Thymus (tissue), 11 donors: ENCODE data around the gene PDE9A. TPM values are rescaled to one million over a fixed set of nuclear protein-coding genes. Genes with fewer than 3 reads are reported as not detected.
"Not testable (repeated sequence)": the region's sequence is repeated elsewhere in the genome, so short reads cannot be mapped to it uniquely, and the experiment has no call there.

Experiments used
- DNase-seq, 9 donors: peaks; one replicate each; pipeline ENCODE4 v3.0.0-alpha.2; 2013; ENCODE audit warnings: low spot score in 9 of 9, low read depth in 6 of 9, missing footprints in 1 of 9
- H3K27ac ChIP-seq, 2 donors: one replicate each; pipeline ENCODE4 v1.5.1; 2013; ENCODE audit warnings: control low read depth in 1 of 2, low read depth in 1 of 2, low read length in 1 of 2, mild to moderate bottlenecking in 1 of 2, moderate library complexity in 1 of 2
- H3K27me3 ChIP-seq, 2 donors: one replicate each; pipeline ENCODE4 v1.5.1; 2013; ENCODE audit warnings: low read length in 1 of 2; ENCODE audit not compliant: control insufficient read depth in 2 of 2, insufficient read depth in 1 of 2
- H3K36me3 ChIP-seq, 2 donors: one replicate each; pipeline ENCODE4 v1.5.1; 2013; ENCODE audit warnings: low read length in 1 of 2, mild to moderate bottlenecking in 1 of 2, moderate library complexity in 1 of 2; ENCODE audit not compliant: control insufficient read depth in 2 of 2, insufficient read depth in 2 of 2
- H3K4me1 ChIP-seq, 2 donors: one replicate each; pipeline ENCODE4 v1.5.1; 2013; ENCODE audit warnings: low read length in 2 of 2; ENCODE audit not compliant: control insufficient read depth in 2 of 2, insufficient read depth in 2 of 2
- H3K4me3 ChIP-seq, 2 donors: one replicate each; pipeline ENCODE4 v1.5.1; 2013; ENCODE audit warnings: low read length in 2 of 2, control low read depth in 1 of 2, mild to moderate bottlenecking in 1 of 2
- H3K9me3 ChIP-seq, 2 donors: one replicate each; pipeline ENCODE4 v1.5.1; 2013; ENCODE audit warnings: low read length in 1 of 2, mild to moderate bottlenecking in 1 of 2; ENCODE audit not compliant: control insufficient read depth in 2 of 2, insufficient read depth in 1 of 2
- WGBS: extraction: QIAGEN DNeasy Blood & Tissue Kit; methylation state at CpG from one replicate; pipeline ENCODE4 v1.1.7; 2013; 5-methylcytosine and 5-hydroxymethylcytosine counted together
- polyA plus RNA-seq: library from polyadenylated mRNA; stranded (reverse); fragments of 200-250 nt; gene quantifications from one replicate; pipeline ENCODE4 v1.2.3, GENCODE V29; 2013
- total RNA-seq: library from RNA; stranded (reverse); fragments of 120-200 nt; gene quantifications from one replicate; pipeline ENCODE4 v1.2.4, GENCODE V29; 2013
- donor health status: healthy.

PDE9A gene
- total and polyA plus RNA-seq, 2 donors, result 8.2 to 14.5 TPM

DNA sequence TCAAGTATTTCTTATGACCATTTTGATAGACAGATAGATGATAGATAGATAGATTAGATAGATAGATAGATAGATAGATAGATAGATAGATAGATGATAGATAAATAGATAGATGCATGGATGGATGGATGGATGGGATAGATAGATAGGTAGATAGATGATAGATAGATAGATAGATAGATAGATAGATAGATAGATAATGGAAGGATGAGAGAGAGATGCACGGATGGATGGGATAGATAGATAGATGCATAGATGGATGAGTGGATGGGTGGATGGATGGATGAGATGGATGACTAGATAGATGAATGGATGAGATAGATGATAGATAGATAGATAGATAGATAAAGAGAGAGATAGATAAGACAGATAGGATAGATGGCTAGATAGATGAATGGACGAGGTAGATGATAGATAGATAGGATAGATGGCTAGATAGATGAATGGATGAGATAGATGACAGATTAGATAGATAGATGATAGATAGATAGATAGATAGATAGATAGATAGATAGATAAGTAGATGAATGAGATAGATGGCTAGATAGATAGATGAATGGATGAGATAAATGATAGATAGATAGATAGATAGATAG is 24.9 kb upstream of the PDE9A start:
- H3K36me3 ChIP-seq, H3K27ac ChIP-seq, H3K27me3 ChIP-seq, DNase-seq, H3K9me3 ChIP-seq, H3K4me3 ChIP-seq: not testable (repeated sequence)
- peaks cover 2 to 54% of the 10 kb centered on the region in 2 donors for H3K4me1 ChIP-seq
- 99% methylated on average over 2 of the region's 2 CpGs for WGBS

- H3K4me1 ChIP-seq, result peaks cover 2 to 46% of the 10 kb centered on the region in 2 donors
- H3K27ac ChIP-seq, result no peak overlapping the region
- no peaks in the 10 kb centered on the region for H3K36me3 ChIP-seq
- 69% methylated on average over 9 of the region's 9 CpGs for WGBS
- peak in 1 of 9 donors; percentile 52 for DNase-seq
- no peaks in the 10 kb centered on the region for H3K27me3 ChIP-seq
- H3K4me3 ChIP-seq, result no peak overlapping the region
- no peaks in the 10 kb centered on the region for H3K9me3 ChIP-seq
Measured at GRCh38 chr21:42629933-42630589, 23.4 kb upstream of the PDE9A start.

DNA sequence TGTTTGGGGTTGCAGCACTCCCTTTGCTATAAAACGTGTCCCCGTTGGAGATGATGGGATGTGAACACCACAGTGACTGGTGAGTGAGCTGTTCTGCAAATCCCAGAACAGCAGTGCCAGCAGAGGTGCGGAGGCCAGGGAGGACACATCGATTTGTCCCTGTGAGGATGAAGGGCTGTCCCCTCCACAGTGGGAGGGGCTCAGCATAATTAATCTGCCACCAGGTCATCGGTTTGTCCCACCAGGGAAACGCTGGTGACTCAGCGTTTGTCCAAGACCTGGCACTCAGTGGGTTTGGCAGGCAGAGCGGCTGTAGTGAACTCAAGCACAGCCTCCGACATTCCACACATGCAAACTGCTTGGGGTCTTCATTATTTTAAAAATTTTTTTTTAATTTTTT is 22.8 kb upstream of the PDE9A start:
- H3K27ac ChIP-seq, result no peak overlapping the region
- H3K36me3 ChIP-seq, result no peaks in the 10 kb centered on the region
- no peak for DNase-seq
- H3K4me1 ChIP-seq, result peaks cover 2 to 40% of the 10 kb centered on the region in 2 donors
- no peak overlapping the region for H3K4me3 ChIP-seq
- 88% methylated on average over 9 of the region's 9 CpGs for WGBS
- H3K27me3 ChIP-seq, result no peaks in the 10 kb centered on the region
- no peaks in the 10 kb centered on the region for H3K9me3 ChIP-seq

GRCh38 chr21:42631142-42631541 is 22.3 kb upstream of the PDE9A start:
- H3K4me3 ChIP-seq, result no peak overlapping the region
- H3K4me1 ChIP-seq, result peaks cover 2 to 39% of the 10 kb centered on the region in 2 donors
- H3K9me3 ChIP-seq, result no peaks in the 10 kb centered on the region
- H3K27me3 ChIP-seq, result no peaks in the 10 kb centered on the region
- peak in 3 of 9 donors; percentile 56 to 81 (median 64) for DNase-seq
- H3K27ac ChIP-seq, result peak overlapping the region in 1 of 2 donors; percentile 64
- WGBS, result 48% methylated on average over 5 of the region's 5 CpGs
- H3K36me3 ChIP-seq, result no peaks in the 10 kb centered on the region

DNA sequence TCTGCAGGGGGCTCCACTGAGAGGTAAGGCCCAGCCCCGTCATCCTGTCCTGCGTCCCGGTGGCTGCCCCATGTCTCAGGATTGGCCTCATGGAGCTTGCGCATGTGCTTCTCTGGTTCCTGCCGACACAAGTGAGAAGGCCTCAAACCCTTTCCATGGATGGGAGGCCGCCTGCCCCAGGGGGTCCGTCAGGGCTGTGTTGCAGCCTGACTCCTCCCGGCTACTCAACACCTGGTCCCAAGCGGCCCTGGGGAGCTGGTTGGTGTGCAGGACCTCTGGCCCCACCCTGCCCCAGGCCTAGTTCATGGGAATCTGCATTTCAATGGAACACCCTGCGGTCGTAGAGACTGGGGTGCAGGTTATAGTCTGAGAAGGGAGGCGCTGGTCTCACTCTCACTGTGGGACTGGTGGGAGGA is 21.1 kb upstream of the PDE9A start:
- Histone ChIP-seq H3K27ac (no peak overlapping the region), H3K4me1 (peaks cover 2 to 34% of the 10 kb centered on the region in 2 donors), H3K27me3 (no peaks in the 10 kb centered on the region), H3K9me3 (no peaks in the 10 kb centered on the region), H3K36me3 (no peaks in the 10 kb centered on the region), H3K4me3 (no peak overlapping the region)
- WGBS, result 98% methylated on average over 12 of the region's 12 CpGs
- DNase-seq, result no peak

DNA sequence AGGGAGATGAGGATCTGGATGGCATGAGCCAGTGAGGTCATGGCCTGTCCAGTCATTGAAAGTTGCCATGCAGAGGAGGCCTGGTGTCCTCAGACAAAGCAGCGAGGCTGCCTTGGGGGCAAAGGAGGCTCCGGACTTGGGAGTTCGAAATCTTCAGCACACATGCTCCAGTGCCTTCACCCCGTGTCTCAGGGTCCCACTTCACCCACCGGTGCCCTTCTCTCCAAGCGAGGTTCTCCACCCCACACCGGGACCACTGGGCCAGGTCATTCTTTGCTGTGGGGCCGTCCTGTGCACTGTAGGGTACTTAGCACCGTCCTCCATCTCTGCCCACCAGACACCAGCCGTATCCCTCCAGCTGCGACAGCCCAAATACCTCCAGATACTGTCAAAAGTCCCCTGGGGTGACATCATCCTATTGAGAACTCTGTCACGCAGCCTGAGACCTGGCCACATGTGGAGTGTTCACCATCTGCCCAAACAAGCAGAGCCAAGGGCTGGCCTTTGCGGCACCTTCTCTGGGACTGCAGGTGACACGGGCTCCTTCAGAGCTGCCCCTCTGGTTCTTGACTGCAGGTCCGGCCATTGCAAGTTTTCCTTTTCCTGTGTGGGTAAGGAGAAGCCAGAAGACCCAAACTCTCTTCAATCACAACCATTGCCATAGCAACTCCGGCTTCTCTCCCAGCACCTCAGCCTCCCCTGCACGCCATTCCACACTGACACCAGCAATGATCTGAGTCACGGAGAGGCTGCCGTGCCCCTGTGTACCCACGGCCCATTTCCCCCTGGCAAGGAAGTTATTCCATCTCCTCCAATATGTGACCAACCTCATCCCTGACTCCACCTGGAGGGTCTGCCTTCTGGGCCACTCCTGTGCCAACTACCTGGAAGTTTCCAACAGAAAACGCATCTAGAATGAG is 20.4 kb upstream of the PDE9A start:
- Histone ChIP-seq H3K4me1 (peaks cover 2 to 29% of the 10 kb centered on the region in 2 donors), H3K27me3 (peaks cover 0 to 3% of the 10 kb centered on the region in 2 donors), H3K36me3 (no peaks in the 10 kb centered on the region), H3K27ac (no peak overlapping the region), H3K4me3 (no peak overlapping the region), H3K9me3 (no peaks in the 10 kb centered on the region)
- DNase-seq, result no peak
- WGBS, result 98% methylated on average over 21 of the region's 21 CpGs

GRCh38 chr21:42633858-42634257 is 19.6 kb upstream of the PDE9A start:
- DNase-seq, result no peak
- H3K36me3 ChIP-seq, result no peaks in the 10 kb centered on the region
- WGBS, result 95% methylated on average over 10 of the region's 10 CpGs

DNA sequence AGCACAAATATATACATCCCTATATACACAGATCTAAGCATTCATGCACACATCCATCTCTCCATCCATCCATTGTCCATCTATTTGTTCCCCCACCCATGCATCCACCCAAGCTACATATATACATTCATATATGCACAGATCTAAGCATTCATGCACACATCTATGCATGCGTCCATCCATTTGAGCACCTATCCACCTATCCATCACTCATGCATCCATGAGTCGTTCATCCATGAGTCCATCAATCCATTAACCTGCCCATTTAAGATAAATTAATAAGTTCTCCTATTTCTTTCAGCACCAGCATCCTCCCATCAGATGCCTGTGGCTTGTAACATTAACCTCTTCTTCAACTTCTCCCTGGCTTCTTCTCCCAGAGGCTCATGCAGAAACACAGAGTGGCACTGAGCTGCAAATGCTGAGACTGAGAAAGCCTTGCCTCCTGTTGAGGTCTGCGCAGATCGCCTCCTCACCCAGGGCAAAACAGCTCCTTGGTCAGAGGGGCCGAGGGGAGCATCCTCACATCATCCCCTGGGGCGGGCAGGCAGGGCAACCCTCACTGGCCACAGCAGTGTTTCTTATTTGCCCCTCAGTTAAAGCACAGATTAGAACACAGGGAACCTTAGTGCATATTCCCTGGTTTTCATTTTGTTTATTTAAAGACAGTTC is 17.4 kb upstream of the PDE9A start:
- Histone ChIP-seq H3K9me3 (no peaks in the 10 kb centered on the region), H3K27ac (no peak overlapping the region)

More at GRCh38 chr21:42633858-42634257, 19.6 kb upstream of the PDE9A start:
- H3K27ac ChIP-seq, result no peak overlapping the region
- peaks cover 2 to 35% of the 10 kb centered on the region in 2 donors for H3K4me1 ChIP-seq
- H3K27me3 ChIP-seq, result peaks cover 0 to 6% of the 10 kb centered on the region in 2 donors
- no peaks in the 10 kb centered on the region for H3K9me3 ChIP-seq
- H3K4me3 ChIP-seq, result no peak overlapping the region

More for the DNA sequence above, 17.4 kb upstream of the PDE9A start:
- Histone ChIP-seq H3K4me3 (no peak overlapping the region), H3K36me3 (no peaks in the 10 kb centered on the region), H3K27me3 (peaks cover 0 to 6% of the 10 kb centered on the region in 2 donors), H3K4me1 (peaks cover 0 to 22% of the 10 kb centered on the region in 2 donors)
- DNase-seq, result no peak
- 95% methylated on average over 6 of the region's 6 CpGs for WGBS
